ENCODE data around the gene DEAF1.

Gene DEAF1

GRCh38 chr11:611001-611996 is 83.7 kb downstream of the DEAF1 start:
- no peak for DNase-seq

DNA sequence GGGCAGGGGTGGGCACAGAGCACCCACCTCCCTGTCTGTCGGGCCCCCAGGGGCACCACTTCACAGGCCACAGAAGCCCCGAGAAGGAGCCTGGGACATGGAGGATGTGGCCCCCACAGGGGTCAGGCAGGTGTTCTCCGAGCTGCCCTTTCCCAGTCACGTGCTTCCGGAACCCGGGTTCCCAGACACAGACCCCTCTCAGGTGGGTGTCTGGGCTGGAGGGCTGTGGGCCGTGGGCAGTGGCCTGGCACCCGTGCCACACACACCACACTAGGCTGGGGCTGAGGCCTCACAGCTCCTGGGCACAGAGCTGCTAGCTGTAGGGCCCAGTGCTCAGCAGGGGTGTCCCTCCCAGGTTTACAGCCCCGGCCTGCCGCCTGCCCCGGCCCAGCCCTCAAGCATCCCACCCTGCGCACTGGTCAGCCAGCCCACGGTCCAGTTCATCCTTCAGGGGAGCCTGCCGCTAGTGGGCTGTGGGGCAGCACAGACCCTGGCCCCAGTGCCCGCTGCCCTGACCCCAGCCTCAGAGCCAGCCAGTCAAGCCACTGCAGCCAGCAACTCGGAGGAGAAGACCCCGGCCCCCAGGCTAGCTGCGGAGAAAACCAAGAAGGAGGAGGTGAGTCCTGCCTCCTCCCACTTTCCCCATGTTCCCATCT is 84.7 kb downstream of the DEAF1 start:
- DNase-seq: no peak

- no peak for DNase-seq
Measured at GRCh38 chr11:609341-609811, 85.6 kb downstream of the DEAF1 start.

- no peak for DNase-seq
Measured at GRCh38 chr11:608791-609251, 86.2 kb downstream of the DEAF1 start.

GRCh38 chr11:607971-608659 is 86.9 kb downstream of the DEAF1 start:
- no peak for DNase-seq

- no peak for DNase-seq
Measured at GRCh38 chr11:607020-607780, 87.8 kb downstream of the DEAF1 start.

GRCh38 chr11:606245-606644 is 88.8 kb downstream of the DEAF1 start:
- DNase-seq: no peak

DNA sequence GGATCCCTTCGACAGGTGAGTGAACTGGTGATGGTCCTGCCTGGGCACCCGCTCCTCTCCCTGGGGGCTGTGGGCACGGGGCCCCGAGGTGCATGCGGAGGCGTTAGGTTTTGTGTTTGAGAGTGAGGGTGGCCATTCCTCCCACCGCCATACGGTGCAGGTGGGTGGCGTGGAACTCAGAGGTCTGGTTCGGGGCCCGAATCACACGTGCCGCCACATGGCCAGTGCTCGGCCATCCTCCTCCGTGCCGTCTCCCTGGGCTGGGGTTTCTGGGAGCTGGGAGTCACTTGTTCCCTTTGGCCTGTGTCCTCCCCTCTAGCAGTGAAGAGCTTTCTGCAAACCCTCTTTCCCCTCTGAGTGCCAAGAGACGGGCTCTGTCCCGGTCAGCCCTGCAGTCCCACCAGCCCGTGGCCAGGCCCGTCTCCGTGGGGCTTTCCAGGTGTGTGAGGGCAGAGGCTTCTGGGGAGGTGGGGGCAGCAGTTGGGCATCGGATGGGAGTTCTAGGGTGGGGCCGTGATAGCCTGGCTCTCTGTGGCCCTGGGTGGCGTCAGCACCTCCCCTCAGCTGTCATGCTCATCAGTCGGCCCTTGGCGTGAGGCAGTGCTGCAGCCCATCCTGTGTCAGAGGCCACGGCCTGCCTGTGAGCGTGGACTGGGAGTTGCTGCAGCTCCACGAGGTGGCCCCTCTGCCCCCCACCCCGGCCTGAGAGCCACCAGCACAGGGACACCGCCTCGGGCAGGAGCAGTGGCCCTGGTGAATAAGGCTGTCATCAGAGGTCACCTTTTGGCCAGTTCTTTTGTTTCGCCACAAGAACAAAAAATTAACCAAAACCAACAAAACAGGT is 89.5 kb downstream of the DEAF1 start:
- no peak for DNase-seq

DNA sequence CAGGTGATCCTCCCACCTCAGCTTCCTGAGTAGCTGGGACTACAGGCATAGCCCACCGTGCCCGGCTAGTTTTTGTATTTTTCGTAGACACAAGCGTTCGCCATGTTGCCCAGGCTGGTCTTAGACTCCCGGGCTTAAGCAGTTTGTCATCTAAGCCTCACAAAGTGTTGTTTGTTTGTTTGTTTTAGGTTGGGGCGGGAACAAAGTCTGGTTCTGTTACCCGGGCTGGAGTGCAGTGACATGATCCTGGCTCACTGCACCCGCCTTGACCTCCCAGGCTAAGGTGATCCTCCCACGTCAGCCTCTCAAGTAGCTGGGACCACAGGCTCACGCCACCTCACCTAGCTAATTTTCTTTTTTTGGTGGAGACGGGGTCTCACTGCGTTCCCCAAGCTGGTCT is 91.9 kb downstream of the DEAF1 start:
- DNase-seq: no peak

GRCh38 chr11:601573-602245 is 93.3 kb downstream of the DEAF1 start:
- DNase-seq: no peak

- DNase-seq: no peak
Measured at GRCh38 chr11:598005-598680, 96.9 kb downstream of the DEAF1 start.

DNA sequence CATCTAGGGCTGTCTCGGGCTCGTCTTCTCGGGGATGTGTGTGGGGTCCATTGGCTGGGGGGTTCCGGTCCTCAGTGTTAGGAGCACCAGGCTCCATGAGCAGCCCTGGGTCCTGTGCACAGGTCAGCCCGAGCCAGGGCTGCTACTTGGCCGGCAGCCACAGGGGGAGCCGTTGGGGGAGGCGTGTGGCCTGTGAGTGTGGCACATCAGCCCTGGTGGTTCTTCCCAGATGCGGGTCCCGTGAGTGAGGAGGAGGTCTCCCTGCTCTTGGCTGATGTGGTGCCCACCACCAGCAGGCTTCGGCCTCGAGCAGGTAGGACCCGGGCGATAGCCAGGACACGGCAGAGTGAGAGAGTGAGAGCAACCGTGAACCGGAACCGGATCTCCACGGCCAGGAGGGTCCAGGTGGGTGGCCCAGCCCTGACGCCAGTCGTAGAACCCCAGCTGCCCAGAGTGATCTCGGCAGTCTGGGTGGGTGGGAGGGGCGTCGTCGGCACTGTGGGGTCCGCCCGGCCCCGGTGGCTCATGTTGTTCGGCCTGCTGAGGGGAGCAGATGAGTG is 97.8 kb downstream of the DEAF1 start:
- no peak for DNase-seq

DNA sequence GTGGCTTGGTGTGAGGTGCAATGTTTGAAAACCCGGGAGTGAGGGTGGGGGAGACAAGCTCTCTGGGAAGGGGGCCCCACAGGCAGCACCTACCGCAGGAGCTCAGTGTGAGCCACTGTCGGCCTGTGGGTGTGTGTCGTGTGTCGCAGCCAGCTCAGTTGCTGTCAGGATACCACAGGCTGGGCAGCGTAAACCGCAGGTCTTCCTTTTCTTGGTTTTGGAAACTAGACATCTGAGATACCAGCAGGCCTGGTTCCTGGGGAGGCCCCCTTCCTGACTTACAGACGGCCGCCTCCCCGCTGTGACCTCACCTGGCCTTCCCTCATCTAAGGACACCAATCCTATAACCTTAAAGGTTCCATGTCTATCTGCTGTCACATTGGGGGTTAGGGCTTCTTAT is 98.6 kb downstream of the DEAF1 start:
- no peak for DNase-seq

DNA sequence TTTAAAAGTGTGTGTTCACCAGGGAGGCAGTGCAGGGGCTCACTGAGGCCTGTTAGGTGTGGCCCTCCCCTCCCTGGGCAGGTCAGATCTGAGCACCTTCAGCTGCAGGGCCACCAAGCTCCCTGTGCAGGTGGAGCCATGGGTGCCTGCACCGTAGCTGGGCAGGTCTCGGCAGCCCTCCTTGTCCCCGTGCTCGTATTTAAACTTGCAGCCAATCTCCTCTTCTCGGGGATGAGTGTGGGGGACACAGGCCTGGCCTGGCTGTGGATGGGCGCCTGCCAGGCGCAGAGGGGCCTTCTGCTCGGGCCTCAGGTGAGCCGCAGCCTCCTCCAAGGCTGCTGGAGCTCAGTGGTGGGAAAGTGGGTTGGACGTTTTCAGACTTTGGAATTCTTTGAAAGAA is 99.6 kb downstream of the DEAF1 start:
- no peak for DNase-seq
